HG03097 (cell line): ENCODE measurements around the gene AKAP13.

Experiments
- ATAC-seq: cut with Tn5 transposase; IDR thresholded peaks from one replicate; pipeline ENCODE4 v1.9.1; 2021; ENCODE audit not compliant: unreplicated experiment, low FRiP score

Gene AKAP13

DNA sequence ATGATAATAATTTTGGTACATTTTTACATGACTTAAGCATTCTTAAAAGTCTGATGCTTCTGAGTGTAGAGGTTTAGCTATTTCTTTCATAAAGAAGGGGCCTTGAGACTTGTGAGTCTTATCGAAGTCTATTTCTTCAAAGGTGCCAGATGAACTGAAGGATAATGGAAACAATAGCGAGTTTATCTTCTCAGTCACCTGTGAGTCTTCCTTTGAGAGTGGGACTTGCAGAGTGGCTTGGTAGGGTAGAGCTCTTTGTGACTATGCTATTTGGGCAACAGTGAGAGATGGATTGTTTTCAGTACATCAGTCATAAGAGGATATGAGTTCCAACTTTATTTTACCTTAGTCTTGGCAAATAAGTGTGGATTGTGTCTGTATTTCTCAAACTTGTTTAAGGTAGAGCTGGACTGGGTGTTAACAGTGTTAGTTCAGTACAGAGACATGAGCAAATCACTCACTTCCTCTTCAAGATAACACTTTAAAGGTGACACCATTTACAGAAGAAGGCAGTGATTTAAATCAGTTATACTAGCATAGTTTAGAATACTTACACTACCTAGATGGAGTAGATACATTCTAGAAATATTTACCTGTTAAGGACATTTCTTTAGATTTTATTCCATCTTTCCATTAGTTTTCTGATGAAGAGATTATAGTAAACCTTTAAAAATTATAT, 3.2 kb downstream of the AKAP13 start:
- ATAC-seq: no peak

DNA sequence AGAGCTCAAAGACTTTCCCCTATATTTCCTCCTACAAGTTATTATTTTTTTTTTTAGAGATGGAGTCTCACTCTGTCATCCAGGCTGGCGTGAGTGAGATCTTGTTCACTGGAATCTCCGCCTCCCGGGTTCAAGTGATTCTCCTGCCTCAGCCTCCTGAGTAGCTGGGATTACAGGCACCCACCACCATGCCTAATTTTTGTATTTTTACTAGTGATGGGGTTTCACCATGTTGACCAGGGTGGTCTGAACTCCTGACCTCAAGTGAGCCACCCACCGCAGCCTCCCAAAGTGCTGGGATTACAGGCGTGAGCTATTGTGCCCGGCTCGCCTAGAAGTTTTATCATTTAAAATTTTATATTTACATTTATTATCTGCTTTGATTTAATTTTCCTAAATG, 5.9 kb downstream of the AKAP13 start:
- ATAC-seq: no peak

DNA sequence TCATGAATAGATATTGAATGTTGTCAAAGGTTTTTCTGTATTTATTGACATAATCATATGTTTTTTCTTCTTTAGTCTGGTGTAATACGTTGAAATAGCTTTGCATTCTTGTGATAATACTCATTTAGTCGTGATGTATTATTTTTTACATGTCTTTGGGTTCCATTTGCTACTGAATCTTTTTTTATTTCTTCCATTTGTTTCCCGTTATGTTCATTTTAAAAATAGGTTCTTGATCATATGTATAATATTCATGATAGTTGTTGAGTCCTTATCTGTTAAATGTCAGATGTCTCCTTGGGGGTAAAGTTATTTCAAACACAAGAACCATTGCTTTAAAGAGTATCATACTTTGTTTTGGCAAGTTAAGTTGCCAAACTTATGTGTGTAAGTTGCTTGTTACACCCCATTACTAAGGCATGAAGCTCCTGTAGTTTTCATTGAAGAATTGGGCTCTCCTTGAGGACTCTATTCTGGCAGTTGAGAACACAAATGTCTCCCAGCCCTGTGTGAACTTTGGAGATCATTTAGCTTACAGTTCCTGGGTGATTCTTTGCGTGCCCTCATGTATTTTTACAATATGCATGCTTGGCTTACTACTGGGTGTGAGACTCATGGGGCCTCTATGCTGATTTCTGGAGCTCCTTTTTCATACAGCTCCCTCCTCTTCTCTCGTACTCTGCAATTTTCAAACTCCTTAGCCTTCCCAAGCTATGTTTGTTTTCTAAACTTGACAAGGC, 8.3 kb downstream of the AKAP13 start:
- ATAC-seq: no peak

DNA sequence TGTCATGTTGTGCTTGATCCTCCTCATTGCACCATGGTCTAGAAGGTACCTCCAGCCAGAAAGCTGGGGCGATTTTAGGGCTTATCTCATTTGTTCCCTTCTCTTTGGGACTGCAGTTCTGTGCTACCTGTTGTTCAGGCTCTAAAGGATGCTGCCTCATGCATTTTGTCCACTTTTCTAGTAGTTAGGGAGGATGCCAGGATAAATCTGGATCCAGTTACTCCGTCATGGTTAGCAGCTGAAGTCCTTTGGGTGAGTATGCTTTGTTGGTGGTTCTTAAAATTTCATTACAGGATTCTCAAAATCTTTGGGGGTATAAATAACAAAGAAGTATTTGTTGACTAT, 8.9 kb downstream of the AKAP13 start:
- no peak for ATAC-seq

DNA sequence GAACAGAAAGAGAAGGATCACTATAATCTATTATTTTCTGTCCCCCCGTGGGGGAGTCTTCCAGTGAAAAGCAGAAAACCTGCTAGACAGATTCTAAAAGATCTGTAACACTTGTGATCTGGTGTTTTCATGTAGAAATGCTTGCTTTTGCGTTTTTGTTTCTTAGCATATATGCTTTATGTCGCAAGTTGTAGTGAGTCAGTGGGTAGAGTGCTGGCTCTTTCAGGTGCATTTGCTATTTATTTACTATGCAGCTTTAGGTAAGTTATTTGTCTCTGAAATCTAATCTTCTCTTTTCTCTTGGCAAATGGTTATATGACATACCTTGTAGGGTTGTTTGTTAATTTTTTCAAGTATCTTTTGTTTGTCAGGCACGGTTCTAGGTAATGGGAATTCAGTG, 9.4 kb downstream of the AKAP13 start:
- ATAC-seq: no peak

DNA sequence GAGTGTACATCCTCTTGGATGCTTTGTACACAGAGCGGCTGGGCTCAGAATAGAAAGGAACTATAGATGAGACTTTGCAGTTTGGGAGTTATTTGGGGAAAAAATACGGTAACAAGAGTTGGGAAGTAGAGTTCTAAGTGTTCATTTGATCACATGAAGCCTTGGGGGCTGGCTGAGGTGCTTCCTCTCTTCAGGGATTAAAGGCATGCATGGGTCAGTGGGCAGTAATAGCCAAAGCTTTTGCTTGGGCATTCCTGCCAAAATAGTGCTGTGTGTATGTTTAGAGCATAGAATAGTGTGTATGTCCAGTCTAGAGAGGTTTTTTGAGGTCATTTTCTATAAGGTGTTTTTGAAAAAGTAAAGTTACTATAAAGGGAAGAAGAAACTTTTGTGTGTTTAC, 12.8 kb downstream of the AKAP13 start:
- no peak for ATAC-seq

DNA sequence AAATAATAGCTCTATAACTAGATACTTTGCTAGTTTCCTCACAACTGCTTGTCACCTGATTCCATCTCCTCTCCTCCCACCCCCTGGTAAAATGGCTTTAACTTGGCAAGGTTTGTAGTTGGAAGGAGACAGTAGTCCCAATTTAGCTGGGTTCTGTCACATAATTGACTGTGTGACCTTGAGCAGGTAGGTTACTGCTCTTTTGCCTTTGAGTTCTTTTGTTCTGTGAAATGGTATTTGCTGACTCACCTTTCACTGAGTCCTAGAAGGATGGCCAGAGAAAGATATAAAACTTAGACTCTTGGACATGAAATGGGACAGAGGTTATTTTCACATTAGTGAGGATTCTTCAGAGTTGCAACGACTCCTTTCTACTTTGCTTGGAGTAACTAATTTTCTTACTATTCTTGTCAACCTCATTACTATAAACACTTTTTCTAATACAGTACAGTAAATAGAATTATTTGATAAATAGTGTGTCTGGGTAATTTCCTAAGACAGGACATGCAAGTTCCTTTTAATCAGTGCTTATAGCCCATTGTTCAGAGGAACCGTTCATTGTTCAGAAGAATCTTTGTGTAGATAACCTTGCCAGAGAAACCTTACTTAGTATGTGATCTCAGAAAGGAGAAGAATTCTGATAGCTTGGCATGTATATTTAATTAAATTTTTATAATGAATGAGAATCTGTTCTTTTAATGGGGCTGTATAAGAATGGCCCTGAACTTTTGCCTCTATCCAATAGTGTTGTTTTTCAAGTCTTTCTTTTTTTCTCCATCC, 14.3 kb downstream of the AKAP13 start:
- no peak for ATAC-seq

DNA sequence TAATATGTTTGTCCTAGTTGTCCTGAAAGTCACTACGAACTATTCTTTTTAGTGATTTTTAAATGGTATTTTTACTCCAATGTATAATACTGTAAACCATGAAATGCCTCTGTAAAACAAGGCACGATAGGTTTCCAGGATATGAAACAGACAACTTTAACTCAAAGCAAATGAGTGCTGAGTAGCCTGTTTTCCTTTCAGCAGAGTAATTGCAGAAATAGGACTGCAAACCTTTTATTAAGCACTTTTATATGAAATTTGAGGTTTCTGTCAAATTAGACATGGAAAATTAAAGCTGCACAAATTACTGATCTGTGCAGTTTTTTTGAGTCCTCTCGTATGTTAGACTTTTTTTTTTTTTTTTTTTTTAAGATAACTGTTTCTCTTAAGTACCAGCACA, 16.2 kb downstream of the AKAP13 start:
- no peak for ATAC-seq

DNA sequence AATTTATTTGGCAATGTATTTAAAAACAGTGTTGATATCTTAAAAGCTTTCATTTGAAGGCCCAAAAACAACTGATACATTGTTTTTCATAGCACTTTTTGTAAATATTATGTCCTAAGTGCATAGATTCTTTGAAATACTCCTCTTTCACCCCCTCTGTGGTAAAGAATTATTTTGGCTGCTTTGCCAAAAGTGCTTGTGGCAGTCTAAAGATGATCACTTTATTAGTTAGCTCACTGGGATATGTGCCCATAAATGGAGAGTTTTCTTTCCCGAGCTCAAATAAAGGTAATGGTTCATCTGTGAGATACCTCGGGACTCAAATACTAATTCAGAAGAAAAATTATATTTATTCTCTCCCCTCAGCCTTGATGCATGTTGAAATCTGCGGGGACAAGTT, 16.7 kb downstream of the AKAP13 start:
- no peak for ATAC-seq

DNA sequence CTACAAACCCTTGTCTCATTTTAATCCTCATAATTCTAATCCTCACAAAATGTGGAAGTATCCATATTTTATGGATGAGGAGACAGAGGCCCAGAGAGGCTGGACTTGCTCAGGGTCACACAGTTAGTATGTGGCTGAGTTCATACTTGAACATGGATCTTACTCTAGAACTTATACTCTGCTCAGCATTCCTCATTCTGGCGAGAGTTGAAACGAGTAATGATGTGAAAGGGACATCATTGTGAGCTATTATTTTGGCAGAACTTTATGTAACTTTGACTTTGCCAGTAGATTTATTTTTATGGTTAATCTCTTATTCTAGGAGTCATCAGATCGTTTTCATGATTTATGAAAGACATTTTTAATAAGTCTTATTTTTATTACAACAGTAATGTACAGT, 17.5 kb downstream of the AKAP13 start:
- ATAC-seq: no peak

DNA sequence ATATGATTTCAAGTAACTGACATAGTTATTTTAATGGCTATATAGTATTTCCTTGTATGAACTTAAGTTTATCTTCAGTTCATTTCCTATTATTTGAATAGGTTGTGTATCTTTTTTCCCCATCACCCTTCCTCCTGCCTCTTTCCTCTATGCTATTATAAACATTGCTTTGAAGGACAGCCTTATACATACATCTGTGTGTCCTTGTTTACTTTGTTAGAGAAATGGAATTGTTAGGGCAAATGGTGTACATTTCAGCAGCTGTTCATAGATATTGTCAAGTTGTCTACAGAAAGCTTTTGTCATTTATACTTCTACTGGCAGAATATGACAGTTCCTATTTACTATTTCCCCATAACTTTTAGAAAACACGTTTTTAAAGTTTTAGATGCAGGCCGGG, 18.4 kb downstream of the AKAP13 start:
- ATAC-seq: no peak

DNA sequence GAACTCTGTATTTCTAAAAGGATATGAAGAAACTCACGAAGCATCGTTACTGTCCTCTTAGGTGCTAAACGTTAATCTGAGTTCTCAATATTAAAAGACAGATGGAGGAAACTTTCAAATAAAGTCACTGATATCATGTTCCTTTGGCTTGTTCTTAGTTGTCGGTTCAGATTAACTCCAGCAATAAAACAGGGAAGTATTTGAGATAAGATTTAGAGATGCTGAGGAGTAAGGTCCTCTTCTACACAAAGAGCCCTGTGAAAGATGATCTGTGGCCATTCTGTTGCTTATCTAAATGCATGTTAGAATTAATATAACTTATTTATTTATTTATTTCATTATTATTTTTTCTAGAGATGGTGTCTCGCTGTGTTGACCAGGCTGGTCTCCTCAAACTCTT, 19.2 kb downstream of the AKAP13 start:
- no peak for ATAC-seq

DNA sequence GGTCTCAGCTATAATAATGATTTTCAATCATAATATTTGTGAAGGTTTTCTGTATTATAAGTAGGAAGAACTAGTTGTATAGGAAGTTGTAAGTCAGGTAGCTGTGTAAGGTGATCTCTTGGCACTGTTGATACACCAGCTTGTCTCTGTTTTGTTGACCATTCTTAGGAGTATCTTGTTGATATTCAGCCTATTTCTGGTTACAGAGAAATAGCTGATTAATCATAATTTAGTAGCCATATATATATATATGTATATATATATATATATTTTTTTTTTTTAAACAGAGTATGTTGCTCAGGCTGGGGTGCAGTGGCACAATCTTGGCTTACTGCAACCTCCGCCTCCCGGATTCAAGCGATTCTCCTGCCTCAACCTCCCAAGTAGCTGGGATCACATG, 20.2 kb downstream of the AKAP13 start:
- ATAC-seq: no peak

DNA sequence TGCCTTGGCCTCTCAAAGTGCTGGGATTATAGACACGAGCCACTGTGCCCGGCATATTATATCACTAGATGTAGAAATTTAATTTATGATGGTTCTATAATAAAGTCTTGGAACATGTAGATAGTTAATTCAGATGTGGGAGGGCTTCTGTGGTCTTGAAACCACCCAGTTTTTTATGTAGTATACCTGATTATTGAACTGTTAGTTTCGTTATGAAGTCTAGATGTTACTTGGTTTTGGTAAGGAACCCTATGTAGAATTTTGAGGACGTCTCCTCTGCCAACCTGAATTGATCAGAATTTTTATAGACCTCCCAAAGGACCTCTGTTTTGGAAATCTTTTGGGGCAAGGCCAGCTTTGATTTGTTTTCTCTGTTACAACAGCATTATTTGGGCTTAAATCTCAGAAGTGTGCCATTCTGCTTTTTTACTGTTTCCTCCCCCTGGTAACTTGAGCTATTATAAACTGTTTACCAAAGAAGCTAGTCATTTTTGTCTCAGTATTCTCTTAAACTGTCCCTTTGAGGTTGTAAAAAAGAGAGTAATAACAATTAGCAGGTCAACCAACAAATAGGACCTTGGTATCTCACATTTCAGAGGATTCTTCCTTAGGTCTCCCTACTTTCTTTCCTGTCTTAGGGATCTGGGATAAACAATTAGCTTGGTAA, 20.8 kb downstream of the AKAP13 start:
- ATAC-seq: no peak

DNA sequence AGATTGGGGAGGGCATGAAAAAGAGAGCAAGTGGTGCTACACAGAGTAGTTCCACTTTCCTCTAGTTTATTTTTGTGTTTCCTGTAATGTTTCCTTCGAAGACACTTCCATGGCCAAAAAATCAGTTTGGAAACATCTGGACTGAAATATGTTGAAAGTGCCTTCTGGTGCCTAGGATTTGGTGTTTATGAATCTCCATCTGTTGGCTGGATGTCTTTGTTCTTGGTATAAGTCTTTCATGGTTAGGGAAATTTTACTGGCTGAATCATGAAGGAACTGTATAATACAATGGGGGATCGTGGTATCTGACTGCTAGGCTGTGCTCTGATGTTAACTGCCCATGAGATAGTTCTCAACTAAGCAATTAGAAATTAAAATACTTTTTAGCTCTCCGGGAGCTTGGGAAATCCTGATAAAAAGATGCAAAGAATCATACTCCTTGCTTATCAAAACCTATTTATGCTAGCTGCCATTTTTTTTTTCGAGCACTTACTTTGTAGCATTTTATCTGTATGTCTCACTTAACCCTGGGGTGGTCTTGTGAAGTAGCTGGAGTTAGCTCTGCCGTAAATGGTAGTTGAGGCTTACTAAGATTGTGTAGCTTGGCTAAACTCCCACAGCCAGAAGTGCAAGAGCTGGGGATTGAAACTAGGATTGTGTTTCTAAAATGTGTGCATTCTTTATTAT, 21.9 kb downstream of the AKAP13 start:
- ATAC-seq: no peak

DNA sequence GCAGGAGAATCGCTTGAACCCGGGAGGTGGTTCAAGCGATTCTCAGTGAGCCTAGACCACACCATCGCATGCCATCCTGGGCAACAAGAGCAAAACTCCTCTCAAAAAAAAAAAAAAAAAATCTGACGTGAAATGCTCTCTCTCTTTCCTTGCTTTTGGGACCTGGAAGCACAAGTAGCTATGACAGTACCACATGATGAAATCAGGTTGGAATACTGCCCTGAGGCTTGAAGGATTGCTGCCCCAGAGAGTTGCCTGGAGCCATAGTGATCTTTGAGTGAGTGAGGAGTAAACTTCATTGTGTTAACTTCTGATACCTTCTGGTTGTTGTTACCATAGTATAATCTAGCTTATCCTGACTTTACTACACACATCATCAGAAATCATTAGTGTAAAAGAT, 23.3 kb downstream of the AKAP13 start:
- ATAC-seq: no peak

DNA sequence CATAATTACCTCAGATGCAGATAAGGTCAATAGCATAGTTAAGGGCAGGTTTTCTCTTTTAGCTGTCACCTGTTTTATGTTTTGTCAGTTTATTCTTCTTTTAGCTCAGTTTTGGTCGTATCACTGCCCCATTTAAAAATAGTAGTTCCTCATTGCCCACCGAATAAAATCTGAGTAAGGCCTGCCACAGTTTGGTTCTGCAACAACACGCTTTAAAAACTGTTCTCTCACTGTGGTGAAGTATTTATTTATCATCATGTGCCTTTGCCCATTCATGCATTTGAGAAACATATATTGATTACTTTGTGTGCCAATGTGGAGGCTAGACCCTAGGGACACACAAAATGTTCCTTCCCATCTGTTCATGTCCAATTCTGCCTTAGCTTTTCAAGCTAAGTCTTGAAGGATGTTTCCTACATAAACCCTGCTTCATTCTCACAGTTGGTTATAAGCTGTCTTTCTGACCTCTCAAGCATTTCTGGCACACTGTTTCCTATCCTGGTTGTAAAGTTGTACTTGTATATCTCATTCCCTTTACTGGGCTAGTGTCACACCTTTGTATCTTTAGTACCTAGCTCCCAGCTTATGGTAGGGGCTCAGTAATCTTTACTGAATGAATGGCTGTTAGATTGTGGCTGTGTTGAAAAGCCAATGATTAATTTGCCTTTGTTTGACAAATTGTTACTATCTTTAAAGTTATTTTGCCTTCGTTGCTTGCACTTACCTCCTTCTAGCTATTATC, 23.9 kb downstream of the AKAP13 start:
- ATAC-seq: no peak

DNA sequence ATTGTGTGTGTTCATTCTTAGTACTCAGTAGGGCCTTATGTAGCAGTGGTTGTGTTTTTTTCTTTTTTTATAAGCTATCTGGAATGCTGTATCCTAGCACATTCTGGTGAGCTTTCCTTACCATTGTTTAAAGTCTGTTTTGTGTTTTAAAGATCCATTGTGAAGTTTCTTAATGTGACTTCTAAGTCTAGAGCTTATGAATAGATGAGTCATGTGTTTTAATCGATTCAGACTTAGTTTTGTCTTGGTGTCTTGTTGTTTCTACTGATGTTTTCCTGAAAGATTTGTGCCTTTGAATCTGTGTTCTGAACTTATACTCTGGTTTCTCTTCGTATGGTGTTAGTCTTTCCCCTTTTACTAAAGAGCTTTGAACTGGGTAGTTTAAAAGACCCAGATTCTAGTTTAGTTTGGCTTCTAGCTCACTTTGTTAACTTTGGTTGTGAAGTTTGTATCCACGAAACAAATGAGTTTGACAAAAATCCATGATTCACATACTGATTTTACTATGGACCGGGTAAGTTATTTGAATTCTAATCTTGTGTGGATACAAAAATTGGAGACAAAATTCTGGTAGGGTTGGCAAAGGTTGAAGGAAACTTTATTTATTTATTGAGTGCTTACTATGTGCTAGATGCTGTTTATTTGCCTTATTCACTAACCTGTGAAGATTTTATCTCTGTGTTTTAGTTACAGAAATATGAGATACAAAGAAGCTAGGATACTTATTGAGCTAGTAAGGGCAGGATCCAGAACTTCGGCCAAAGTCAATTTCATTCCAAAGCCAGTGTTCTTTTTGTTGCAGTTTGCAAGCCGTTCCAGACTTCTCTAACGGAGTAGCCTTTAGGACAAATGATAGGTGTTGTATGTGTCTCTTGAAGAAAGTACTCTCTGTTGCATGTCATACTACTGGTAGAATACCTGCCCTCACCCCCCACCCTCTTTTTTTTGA, 24.8 kb downstream of the AKAP13 start:
- ATAC-seq: no peak

DNA sequence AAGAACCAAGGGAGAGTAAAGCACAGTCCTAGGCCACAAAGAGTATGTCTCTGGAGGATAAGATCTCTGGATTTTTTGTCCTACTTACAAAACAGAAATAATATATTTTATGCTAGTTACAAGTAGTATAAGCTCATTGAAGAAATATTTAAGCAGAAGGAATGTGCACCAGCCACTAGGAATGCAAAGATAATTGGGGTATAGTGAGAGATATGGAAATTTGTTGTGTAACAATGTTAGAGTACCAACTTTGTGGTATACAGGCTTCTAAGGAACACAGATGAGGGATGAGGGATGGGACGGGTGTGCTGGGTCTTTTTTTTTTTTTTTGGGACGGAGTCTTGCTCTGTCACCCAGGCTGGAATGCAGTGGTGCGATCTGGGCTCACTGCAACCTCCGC, 26.5 kb downstream of the AKAP13 start:
- no peak for ATAC-seq
